Midbrain (tissue), 1 donor: Measurements from ENCODE around the gene SLC39A11.
"Not testable (repeated sequence)": the region's sequence is repeated elsewhere in the genome, so short reads cannot be mapped to it uniquely, and the experiment has no call there.

ENCODE experiments used
- DNase-seq: peaks from one replicate; lab custom pipeline; 2025; lab: John Stamatoyannopoulos, UW

The SLC39A11 gene

DNA sequence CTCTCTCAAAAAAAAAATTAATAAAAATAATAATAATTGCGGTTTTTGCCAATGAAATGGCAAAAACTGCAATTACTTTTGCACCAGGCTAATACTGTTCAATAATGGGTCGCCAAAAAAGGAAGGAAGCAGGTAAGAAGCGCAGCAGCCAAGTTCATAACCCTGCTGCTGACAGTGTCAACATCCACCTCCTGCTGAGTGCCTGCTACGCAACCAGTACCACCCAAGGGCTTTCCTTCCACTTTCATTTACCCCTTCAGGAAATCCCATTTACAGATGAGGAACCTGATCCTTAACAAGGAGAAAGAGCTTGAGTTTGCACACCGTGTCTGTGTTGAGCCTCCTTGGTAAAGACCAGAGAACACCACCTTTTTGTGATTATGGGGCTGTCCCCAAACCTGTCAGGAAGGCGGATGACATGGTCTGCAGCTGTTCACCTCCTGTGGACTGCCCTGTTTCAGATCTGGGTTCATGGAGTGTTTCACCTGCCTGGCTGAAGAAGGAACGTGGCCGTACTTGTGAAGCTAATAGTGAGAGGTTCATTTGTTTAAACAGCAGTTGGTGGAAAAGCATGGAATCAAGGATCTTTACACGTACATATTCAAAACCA lies 378.0 kb downstream of the SLC39A11 start:
- DNase-seq, result no peak

DNA sequence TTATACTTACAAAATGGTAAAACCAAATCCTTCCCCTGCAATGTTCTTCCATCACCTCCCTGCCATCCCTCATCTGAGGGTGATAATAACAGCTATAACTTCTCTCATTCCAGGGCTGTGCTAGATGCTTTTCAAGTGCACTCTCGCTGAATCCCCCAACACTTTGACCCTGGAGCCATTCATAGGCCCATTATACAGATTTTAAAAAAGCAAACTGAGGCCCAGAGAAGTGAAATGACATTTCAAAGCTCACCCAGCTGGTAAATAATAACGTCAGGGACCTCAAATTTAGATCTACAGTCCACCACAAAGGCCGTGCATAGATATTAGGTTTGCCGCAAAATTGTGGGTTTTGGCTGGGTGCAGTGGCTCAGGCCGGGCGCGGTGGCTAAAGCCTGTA lies 378.8 kb downstream of the SLC39A11 start:
- no peak for DNase-seq

DNA sequence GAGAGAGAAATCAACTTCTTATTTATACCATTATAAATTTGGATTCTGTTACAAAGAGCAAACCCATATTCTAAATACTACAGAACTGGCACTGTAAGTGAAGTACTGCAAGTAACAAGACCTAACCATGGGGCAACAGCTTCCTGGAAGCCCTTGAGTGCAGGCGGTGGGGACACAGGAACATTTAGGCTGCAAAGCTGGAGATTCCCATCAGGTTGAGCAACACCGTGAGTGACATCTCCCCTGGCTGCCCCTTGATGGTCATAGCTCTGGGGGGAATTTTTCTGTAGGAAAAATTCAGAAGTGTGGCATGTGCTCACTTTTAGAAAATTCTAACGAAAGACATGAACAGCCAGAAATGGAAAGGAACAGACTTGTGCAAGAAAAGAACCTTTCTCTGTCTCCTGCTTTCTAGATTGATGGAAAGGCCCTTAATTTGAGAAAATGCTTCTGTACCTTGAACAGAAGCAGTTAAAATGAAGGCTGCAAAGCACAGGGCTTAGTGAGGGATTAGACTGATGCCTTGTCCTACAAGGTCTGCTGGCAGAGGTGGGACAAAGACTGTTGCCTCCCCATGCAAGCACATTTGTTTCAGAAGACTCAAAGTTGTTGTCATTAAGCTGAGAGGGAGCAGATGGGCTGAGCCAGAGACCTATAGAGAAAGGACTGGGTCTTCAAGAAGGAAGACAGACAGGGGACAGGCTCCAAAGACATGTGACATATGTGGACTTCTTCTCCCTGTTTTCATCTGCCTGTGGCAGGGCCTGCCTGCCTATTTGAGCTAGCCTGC lies 380.8 kb downstream of the SLC39A11 start:
- no peak for DNase-seq

DNA sequence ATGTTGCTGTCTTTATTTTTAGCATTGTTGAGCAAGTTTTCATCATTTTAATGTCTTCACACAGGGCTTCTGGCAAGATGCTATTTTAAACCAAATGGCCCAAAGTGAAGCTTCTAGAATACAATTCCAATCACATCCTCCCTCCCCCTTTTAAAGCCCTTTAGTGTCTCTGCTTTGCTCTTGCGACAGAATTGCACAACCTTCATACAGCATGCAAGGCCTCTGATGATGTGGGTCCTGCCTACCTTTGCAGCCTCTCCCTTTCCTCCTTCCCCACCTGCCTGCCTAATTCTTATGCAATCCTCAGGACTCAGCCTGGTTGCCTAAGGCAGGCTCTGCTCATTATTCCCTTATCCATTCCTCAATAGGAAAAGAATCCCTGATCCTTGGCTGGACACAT lies 381.7 kb downstream of the SLC39A11 start:
- no peak for DNase-seq

DNA sequence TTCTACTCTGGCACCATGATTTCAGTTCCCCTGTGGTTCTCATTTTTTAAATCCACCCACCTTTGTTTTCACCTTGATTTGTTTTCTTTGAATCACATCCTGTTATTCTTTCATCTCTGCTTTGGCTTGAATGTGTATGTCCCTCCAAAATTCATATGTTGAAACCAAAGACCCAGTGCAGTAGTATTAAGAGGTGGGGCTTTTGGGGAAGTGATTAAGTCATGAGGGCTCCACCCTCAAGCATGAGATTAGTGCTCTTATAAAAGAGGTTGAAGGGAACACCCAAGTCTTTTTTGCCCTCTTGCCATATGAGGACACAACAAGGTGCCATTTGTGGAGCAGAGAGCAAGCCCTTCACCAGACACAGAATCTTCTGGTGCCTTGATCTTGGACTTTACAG lies 382.3 kb downstream of the SLC39A11 start:
- DNase-seq, result no peak

DNA sequence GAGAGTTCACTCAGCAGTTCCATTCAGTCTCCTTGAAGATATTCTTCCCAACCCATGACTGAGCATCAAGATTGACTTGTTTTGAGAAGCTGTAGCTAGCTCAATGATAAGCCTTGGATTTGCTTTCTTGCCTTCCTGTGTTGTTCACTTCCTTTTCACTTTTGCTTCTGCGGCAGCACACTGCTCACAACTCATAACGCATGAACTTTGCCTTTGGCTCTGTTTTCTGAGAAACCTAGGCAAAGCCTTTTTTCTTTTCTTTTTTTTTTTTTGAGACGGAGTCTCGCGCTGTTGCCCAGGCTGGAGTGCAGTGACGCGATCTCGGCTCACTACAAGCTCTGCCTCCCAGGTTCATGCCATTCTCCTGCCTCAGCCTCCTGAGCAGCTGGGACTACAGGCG lies 383.8 kb downstream of the SLC39A11 start:
- DNase-seq, result not testable (repeated sequence)

DNA sequence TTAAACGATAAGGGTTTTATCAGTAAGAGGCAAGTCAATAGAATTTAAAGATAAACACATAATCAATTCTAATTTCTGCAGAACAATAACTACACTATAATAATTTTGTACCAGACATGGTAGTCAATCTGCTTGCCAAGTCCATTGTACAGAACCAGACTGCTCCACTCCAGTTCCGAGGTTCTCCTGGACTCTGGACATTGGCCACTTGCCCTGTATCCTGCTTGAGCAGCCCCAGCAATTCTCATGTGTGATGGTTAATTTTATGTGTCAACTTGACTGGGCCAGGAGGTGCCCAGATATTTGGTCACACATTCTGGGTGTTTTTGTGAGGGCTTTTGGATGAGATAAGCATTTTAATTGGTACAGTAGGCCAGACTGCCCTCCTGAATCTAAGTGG lies 384.6 kb downstream of the SLC39A11 start:
- DNase-seq, result no peak

DNA sequence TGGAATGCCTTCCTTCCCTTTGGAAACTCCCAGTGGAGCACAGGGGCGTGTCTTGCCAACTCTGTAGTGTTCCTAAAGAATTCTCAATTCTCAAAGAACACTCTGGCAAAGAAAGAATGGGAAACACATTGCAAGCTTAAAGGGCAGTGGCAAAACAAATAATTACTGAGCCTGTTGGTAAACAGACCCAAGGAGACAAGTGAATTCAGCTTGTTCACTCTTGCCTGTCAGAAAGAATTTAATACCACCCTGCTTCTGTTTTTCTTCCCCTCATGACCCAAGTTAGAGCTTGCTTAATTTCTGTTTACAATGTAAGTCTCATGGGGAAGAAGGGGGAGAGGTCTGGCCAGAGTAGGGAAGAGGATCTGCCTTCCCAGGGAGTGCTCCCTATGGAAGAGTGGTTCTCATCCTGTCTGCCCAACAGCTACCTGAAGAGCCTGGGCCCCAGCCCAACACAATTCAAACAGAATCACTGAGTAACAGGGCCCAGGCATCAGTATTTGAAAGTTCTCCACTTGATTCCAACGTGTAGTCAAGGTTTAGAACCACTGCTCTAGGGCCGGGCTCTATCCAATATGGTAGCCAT lies 386.0 kb downstream of the SLC39A11 start:
- no peak for DNase-seq

DNA sequence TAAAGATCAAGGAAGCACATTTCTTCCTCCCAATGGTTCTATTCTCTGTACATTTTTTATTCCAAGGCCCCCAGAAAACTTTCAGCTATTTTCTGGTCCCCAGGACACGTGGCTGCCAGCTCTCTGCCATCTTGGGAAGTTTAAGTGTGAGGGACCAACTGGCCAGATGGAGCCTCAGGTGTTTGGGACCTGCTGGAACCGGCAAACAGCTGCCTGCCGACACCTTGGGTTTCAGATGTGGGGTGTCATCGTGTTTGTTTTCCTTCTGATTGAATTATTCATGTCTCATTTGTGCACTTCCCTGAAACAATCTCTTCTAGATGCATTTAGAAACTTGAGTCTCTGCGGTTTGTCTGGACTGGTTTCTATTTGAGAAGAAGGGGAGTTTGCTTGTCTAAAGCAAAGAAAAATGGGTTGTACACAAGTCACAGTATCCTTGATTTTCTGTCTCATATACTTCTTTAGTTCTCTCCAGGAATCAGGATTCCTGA lies 386.5 kb downstream of the SLC39A11 start:
- no peak for DNase-seq

DNA sequence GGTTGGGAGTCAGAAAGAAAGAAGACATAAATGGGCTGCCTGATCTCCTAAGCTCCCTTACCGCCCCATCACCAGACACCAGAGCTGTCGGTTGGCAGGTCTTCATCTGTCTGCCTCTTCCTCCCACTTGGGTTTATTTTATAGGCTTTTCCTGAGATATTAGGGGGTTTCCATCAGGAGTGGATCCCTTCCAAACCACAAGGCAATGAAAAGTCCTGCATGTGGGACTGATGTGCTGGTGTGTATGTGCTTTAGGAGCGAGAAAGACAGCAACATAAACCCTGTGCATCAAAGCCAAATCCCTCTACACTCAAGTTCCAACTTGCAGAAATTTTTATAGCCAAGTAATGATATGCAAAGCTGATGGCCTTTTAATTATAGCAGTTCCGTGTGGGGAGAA lies 389.5 kb downstream of the SLC39A11 start:
- DNase-seq, result no peak

DNA sequence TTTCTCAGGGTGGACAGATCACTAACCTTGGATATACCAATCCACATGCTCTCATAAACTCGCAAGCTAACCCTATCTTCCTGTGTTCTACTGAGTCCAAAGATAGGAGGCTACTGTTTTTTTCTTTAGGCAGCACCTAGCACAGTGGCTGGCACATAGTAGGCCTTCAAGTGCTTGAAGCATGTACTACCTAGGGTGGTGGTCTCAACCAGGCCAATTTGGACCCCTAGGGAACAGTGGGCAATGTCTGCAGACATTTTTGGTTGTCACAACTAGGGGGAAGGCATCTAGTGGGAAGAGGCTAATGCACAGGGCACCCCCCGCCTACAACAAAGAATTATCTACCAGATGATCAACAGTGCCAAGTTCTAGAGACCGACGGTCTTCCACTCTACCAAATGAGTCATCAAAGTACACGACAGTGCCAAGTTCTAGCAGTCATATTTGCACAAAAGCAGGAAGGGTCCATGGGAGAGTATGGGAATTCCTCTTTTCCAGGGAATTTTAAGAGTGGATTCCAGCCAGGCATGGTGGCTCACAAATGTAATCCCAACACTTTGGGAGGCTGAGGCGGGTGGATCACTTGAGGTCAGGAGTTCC lies 390.3 kb downstream of the SLC39A11 start:
- no peak for DNase-seq

DNA sequence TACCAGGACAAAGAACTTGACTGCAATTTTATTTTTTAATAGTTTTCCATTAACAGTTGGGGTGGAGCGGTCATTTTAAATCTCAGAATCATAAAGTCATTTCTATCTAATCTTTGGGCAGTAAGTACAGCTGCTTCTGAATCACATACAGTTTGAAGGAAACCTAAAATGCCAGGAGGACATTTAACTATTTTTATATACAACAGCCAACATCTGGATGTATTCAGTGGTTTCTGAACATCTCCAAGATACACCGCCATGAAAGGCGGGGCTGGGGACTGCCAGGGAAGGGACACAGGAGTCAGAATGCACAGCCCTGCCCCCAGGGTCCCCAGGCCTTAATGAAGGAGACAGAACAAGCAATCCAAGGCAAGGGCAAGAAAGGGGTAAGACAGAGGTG lies 392.3 kb downstream of the SLC39A11 start:
- DNase-seq, result no peak

DNA sequence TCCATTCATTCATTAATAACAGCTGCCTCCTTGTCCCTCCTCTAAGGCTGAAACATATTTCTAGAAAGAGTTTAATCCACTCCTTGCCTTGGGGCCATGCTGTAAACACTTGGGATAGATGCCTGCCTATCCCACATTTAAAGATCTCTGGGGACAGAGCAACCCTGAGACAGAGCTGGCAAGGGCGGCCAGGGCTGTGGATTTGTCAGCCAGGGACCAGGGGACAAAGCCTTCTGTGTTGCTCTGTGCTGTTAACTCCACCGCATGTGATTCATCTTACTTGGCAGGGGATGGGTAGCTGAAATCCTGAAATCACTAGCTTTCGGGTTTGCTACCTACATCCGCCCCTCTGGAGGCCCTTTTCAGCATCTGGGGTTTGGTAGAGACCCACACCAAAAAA lies 392.9 kb downstream of the SLC39A11 start:
- peak; percentile 48 for DNase-seq

DNA sequence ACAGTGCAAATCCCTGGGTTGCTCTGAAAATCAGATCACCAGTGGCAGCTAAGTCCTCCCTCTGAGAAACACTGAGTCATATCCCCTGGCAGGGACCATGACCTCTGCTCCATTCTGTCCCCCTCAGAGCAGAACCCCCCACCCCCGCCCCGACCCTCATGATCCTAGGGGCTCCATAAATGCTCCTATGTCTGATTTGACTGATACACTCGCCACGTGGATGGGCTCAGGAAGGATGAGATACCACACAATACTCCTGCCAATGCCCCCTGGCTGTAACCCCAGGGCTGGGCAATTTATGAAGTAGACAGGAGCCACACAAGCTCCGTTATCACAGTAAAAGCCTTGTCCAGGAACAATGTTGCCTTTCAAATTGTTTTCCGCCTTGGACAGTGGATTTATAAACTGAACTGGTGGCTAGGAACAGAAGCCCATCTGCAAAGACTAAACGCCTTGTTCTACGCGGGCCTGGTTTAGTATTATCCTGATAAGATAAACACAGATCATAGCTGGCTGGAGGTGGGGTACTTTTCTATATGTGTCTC lies 394.8 kb downstream of the SLC39A11 start:
- peak; percentile 76 for DNase-seq

DNA sequence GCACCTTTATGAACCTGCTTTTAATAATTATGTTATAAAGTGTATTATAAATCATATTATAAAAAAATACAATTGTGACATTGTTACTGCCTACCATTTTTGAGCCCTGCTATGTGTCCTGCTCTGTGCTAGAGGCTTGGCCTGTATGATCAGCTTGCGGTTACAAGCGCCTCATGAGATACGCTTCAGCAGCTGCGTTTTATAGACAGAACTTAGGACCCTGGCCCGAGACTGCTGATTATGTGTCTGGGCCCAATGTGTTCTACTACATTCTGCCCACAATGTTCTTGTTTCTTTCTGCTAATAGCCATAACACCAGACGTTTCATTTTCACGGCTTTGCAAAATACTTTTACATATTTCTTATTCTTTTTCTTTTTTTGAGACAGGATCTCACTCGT lies 395.8 kb downstream of the SLC39A11 start:
- no peak for DNase-seq

DNA sequence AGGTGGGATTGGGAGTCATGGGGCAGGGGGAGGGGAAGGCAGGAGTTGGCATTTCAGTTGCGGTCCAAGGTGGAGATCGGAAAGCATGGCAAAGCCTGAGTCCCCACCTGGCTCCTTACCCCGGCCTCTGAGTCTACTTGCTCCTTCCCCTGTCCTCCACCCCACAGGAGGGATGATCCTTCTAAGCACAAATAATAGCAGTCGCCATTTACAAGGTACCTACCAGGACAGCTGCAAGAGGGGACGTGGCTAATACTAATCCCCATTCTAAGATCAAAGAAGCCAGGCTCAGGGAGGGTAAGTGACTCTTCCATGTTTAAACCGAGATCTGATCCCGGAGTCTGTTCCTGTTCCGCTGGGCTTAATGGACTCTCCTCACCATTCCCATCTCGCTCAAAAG lies 396.3 kb downstream of the SLC39A11 start:
- no peak for DNase-seq

DNA sequence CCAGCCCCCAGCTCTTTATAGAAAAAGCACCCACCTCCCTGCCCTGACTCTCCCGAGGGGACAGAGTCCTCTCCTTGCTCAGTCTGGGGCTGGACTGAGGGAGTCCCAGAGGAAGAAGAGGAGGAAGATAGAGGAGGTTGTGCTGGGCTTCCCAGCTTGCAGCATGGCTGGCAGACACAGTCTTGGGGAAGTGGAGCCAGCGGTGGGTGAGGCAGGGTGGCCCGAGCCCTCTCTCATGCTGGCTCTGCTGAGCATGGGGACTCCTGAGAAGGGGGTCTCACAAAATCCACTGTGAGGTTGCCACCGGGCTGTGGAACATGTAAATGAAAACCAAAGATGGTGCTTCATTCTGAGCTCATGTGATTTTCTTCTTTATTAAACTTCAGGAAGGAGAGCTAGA lies 398.5 kb downstream of the SLC39A11 start:
- DNase-seq, result no peak

DNA sequence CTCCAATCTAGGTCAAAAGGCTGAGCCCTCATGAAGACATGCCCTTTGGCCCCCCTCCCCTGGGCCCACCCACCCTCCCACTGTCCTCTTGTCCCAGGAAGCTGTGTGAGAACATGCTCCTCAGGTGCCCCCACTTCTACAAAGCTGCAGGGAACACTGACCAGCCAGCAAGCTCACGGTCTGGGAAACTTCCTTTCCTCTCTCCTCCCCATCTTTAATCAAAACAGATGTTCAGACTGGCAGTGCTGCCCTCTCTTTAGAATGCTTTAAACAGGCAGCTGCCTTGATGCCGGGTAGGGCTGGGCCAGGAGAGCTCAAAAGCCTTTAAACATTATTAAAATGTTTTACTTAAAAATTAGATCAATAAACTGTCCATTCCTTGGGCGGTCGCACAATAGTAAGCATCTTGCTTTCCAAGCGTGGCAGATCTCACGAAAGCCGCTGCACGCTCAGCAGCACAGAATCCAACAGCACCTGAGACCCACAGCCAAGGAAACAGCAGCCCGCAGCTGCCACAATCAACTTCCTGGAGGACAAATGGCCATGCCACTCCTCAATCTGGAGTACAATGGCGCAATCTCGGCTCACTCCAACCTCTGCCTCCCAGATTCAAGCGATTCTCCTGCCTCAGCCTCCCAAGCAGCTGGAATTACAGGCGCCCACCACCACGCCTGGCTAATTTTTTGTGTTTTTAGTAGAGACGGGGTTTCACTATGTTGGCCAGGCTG lies 399.2 kb downstream of the SLC39A11 start:
- no peak for DNase-seq

DNA sequence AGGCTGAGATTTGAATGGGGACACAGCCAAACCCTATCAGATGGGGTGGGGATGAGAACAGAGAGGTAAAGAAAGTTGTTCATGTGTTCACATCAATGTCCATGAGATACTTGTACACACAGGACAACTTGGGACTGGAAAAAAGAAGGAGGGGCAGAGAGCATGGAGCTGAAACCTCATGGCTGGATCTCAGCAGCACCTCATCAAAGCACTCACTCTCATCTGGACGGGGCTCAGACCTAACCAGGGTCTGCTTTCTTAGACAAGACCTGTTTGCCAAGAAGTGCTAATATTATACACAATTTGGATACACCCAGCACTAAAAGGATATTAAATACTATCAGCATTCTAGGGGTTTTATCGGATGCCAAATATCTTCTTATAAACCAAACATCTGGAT lies 399.8 kb downstream of the SLC39A11 start:
- DNase-seq, result no peak

DNA sequence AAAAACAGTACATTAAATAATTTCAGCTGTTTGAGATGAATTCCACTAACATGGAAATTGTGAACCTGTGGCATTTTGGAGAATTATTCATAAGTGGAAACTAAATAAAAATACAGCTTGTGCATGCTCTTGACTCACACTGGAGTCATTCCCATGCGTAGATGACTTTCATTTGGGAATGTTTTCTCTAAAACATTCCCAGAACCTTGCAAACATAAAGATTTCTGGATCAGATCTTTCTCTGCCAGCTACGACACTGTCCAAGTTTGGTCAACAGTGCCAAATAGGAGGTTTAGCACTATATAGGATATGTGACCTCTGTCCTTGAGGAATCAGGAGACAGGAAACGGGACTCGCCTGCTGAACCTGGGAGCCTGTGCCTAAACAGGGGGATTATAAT lies 400.9 kb downstream of the SLC39A11 start:
- no peak for DNase-seq

DNA sequence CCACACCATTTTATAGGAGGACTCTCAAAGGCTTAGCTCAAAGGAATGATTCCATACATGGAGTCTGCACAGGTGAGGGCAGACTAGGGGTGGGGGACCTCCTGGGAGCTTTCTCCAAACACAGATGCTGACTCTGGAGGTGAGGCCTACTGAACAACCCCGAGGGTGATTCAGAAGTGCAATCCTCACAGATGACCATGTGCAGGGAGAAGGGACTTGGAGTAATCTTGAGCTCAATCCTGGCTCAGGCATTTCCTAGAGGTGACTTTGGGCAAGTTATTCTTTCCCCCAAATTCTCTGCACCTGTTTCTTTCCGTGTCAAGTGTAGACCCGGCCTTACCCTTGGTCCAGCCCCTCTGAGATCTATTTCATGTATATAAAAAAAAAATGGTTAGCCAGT lies 401.5 kb downstream of the SLC39A11 start:
- no peak for DNase-seq

DNA sequence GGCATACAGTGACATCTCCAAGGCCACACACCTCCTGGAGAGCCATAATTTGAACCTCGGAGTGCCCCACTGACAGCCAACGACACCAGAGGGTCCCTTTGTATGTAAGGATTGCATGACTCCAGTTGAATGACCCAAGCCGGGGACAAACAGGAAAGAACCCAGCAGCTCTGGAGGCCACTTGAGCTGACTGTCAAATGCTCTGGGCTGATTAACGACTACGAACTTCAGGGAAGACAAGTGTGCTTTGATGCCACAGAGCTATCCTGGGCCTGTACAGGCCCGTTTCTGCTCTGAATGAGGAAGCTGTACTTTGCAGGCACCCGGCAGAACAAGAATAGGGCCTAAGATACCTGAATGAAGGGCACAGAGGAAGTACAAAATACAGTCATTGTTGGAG lies 404.6 kb downstream of the SLC39A11 start:
- no peak for DNase-seq
